ENCODE data around the gene AFF1.

- TF ChIP-seq CTCF (IDR thresholded peaks at IDR 0.05; ENCODE audit: low read length) = no peak
- TF ChIP-seq EZH2 (optimal IDR thresholded peaks at IDR 0.05; ENCODE audit: low read depth, low read length) = no peak
These were observed 198.4 kb downstream of the AFF1 start for GRCh38 chr4:87133183-87133582.
